Activated CD8-positive, alpha-beta T cell treated with anti-CD3 and anti-CD28 coated beads for 36 hours (primary cell): ENCODE data around the gene MTREX. TPM values are rescaled to one million over a fixed set of nuclear protein-coding genes. Genes with fewer than 3 reads are reported as not detected.
A peak's percentile ranks its signal among the peaks of the same experiment; 100 is the strongest.

ENCODE experiments used
- ATAC-seq: fragments of 200-7000 bp; cut with Tn5 transposase; one replicate; pipeline ENCODE4 v1.10.0; 2021; ENCODE audit warnings: mild to moderate bottlenecking, moderate library complexity
- CTCF ChIA-PET: fragments of 350-600 bp; sonication (Branson Sonifier 250); formaldehyde crosslinking; loops from one replicate; lab custom pipeline; 2021; ENCODE audit warnings: antibody characterized with exemption; lab: Charles Lee
- POLR2A ChIA-PET: fragments of 350-600 bp; sonication (Branson Sonifier 250); formaldehyde crosslinking; loops from one replicate; lab custom pipeline; 2021; ENCODE audit warnings: antibody characterized with exemption; lab: Charles Lee
- DNase-seq: peaks from one replicate; pipeline ENCODE4 v3.0.0-alpha.2; 2020
- H3K27ac Mint-ChIP-seq: one replicate; pipeline ENCODE4 v1.8.0; 2021; ENCODE audit warnings: mild to moderate bottlenecking, mixed read lengths
- H3K27me3 Mint-ChIP-seq: one replicate; pipeline ENCODE4 v1.8.0; 2021; ENCODE audit warnings: mixed read lengths
- H3K36me3 Mint-ChIP-seq: one replicate; pipeline ENCODE4 v1.8.0; 2021; ENCODE audit warnings: low read depth, mixed read lengths
- H3K4me1 Mint-ChIP-seq: one replicate; pipeline ENCODE4 v1.8.0; 2021; ENCODE audit warnings: low read depth, mixed read lengths
- H3K4me3 Mint-ChIP-seq: one replicate; pipeline ENCODE4 v1.8.0; 2021; ENCODE audit warnings: mild to moderate bottlenecking, moderate library complexity, mixed read lengths
- H3K9me3 Mint-ChIP-seq: one replicate; pipeline ENCODE4 v1.8.0; 2021; ENCODE audit warnings: mixed read lengths
- CTCF ChIP-seq: fragments of 200-600 bp; IDR thresholded peaks from one replicate; pipeline ENCODE4 v1.8.0; 2022; ENCODE audit warnings: antibody characterized with exemption, mild to moderate bottlenecking
- intact Hi-C: fragments of 100-400 bp; cut with micrococcal nuclease; formaldehyde crosslinking; loops from one replicate; pipeline ENCODE4 v1.10.0; 2022
- total RNA-seq, 2 experiments: library from RNA; stranded (reverse); gene quantifications; one replicate each; pipeline ENCODE4 v1.2.3, GENCODE V29; 2021

MTREX gene
- total RNA-seq, 2 experiments from 2014 or later, result 88.9 to 93.4 TPM

DNA sequence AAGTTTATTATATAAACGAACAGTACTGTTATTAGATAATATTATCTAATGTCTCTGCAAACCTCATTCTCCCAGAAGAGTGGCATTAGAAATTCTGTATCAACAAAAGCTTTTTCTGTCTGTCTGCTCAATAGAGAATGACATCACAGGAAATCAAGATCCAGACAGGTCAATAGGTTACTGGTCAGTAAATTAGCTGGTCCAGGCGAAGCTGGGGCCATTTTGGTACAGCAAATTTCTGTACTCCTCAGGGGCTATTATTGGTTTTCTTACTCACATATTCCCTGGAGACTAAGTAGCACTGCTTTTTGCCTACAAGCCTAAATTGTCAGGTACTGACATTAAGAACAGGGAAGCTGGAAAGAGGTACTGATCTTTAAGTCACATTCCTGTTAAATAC lies 146.5 kb downstream of the MTREX start:
- no peaks in the 10 kb centered on the region for H3K27me3 Mint-ChIP-seq
- POLR2A ChIA-PET, result no interaction called here
- H3K9me3 Mint-ChIP-seq, result no peaks in the 10 kb centered on the region
- H3K27ac Mint-ChIP-seq, result no peak overlapping the region
- intact Hi-C loops, result no loop called here
- peaks cover 6% of the 10 kb centered on the region for H3K4me1 Mint-ChIP-seq
- peaks cover 15% of the 10 kb centered on the region for H3K36me3 Mint-ChIP-seq
- TF ChIP-seq CTCF, result no peak
- no peak for ATAC-seq
- no peak overlapping the region for H3K4me3 Mint-ChIP-seq
- CTCF ChIA-PET, result no interaction called here
- no peak for DNase-seq

DNA sequence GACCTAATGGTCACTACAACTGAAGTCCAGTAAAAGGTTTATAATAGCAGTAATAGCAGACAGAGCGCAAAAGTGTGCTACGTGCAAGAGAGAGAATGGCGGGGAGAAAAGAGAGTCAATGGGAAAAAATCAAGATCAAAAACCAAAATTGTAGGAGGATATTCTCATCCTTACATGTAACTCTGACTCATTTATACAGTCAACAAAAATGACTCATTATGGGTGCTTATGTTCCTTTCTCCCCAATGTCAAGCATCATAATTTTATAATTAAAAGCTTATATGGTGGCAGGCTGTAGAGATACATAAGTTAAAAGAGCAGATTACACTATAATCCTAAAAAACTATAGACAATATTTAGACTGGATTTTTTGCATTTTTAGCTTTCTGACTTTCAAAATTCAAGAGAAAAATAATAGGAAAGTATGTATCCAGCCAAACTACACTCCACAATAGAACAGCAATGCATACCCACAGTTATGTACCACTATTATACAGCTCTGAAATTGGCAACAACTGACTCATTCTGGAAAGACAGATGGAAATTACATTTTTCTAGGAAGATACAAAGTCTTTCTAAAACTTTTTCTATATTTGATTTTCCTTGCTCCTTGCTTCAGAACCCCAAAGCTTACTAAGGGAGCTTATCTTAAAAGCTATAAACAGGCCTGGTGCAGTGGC lies 148.6 kb downstream of the MTREX start:
- ChIA-PET POLR2A (interaction anchor here (0.6 kb wide), 1 partner anchor 256 kb away, joined by 3 read pairs; no protein-coding TSS in a partner anchor), CTCF (interaction anchor here (0.6 to 1.3 kb wide), 2 partner anchors 9 to 137 kb away, joined by 3 to 4 read pairs; no protein-coding TSS in a partner anchor)
- TF ChIP-seq CTCF, result no peak
- Mint-ChIP-seq H3K4me3 (no peak overlapping the region), H3K9me3 (no peaks in the 10 kb centered on the region), H3K36me3 (peaks cover 9% of the 10 kb centered on the region), H3K4me1 (peaks cover 6% of the 10 kb centered on the region), H3K27ac (no peak overlapping the region), H3K27me3 (no peaks in the 10 kb centered on the region)
- ATAC-seq, result peak; percentile 45
- DNase-seq, result no peak
- intact Hi-C loops, result no loop called here

DNA sequence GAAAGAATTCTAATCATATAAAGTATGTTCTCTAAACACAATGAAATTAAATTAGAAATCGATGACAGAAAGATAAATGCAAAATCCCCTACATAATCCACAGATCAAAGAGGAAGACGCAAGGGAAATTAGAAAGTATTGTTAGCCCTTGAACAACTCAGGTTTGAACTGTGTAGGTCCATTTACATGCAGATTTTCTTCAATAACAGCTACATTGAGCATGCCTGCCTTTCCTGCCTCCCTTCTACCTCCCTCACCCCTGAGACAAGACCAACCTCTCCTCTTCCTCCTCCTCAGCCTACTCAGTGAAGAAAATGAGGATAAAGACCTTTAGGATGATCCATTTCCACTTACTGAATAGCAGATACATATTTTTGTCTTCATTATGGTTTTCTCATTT lies 151.8 kb downstream of the MTREX start:
- Mint-ChIP-seq H3K27ac (no peak overlapping the region), H3K36me3 (peaks cover 8% of the 10 kb centered on the region), H3K4me3 (no peak overlapping the region), H3K27me3 (no peaks in the 10 kb centered on the region), H3K4me1 (peaks cover 6% of the 10 kb centered on the region), H3K9me3 (no peaks in the 10 kb centered on the region)
- ChIA-PET POLR2A (no interaction called here), CTCF (no interaction called here)
- no peak for TF ChIP-seq CTCF
- ATAC-seq, result no peak
- no peak for DNase-seq
- intact Hi-C loops, result no loop called here

GRCh38 chr5:55463613-55464012 lies 155.8 kb downstream of the MTREX start:
- Mint-ChIP-seq H3K36me3 (peaks cover 15% of the 10 kb centered on the region), H3K4me1 (no peaks in the 10 kb centered on the region), H3K27me3 (no peaks in the 10 kb centered on the region), H3K27ac (no peak overlapping the region), H3K4me3 (no peak overlapping the region), H3K9me3 (no peaks in the 10 kb centered on the region)
- no peak for TF ChIP-seq CTCF
- ChIA-PET CTCF (no interaction called here), POLR2A (interaction anchor here (0.9 kb wide), 1 partner anchor 292 kb away, joined by 3 read pairs; no protein-coding TSS in a partner anchor)
- intact Hi-C loops, result no loop called here
- no peak for DNase-seq
- ATAC-seq, result no peak

- ChIA-PET POLR2A (no interaction called here), CTCF (no interaction called here)
- no peak for ATAC-seq
- H3K4me3 Mint-ChIP-seq, result no peak overlapping the region
- intact Hi-C loops, result no loop called here
- DNase-seq, result no peak
- no peaks in the 10 kb centered on the region for H3K9me3 Mint-ChIP-seq
- no peaks in the 10 kb centered on the region for H3K27me3 Mint-ChIP-seq
- H3K27ac Mint-ChIP-seq, result no peak overlapping the region
- peaks cover 12% of the 10 kb centered on the region for H3K36me3 Mint-ChIP-seq
- H3K4me1 Mint-ChIP-seq, result peaks cover 3% of the 10 kb centered on the region
- no peak for TF ChIP-seq CTCF
Measured at GRCh38 chr5:55467862-55468551, 160.2 kb downstream of the MTREX start.
